GM18499 (cell line): ENCODE data around the gene FAM222A.

Experiments used
- ATAC-seq: cut with Tn5 transposase; IDR thresholded peaks from one replicate; pipeline ENCODE4 v1.9.1; 2021; ENCODE audit warnings: moderate number of reproducible peaks; ENCODE audit not compliant: insufficient read depth, unreplicated experiment

The FAM222A gene

DNA sequence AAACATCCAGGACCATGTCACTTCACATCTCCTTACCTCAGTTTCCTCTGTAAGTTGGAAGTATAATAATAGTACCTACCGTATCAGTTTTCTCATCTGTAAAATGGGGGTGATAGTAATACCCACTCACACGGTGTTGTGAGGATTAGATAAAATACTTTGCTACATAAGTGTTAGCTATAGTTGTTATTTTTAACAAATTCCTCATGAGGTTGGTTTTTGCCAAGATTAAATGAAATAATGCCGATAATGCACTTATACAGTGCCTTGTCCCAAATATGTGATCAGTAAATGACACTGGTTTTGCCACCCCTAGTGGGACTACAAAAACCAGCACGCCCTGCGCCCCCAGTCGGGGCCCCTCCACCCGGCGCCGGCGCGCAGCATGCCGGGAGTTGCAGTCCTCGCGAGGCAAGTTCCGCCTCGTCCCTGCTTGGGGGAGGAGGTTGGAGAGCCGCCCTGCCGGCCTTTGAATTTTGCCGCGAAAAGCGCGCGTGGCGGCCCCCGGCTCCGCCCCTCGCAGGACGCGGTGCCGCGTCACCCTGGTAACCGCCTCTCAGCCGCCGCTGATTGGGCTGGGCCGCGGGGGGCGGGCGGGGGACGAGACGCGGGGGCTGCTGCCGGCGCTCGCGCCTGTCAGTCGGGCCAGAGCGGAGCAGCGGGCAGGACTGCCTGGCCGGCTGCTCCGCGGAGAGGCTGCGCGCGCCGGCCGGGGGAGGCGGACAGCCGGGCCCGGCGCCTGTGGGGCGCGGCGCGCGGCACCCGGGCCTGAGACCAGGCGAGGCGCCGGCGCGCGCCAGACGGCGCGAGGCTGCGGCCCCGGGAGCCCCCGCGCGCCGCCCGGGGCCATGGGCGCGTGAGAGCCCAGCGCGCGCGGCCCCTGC lies at the start of gene FAM222A:
FAM222A (plus strand) TSS at position 639 of the 884 bp plus-strand sequence. CDS start 30,322 bp downstream, outside the sequence.
- ATAC-seq: peak; percentile 67

DNA sequence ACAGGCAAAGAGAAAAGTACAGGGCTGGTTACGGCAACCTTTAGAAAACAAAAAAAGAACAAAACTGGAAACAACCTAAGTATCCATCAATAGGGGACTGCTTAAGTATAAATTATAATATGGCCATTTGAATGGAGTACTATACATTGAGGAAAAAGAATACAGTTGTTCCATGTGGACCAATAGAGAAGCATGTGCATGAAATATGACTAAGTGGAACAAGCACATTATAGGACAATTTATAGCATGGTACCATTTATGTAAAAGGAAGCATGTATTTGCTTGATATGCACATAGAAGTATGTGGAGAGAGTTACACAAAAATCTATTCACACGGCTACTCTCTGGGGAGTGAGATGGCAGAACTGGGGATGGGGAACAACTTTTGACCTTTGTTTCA lies 49.2 kb upstream of the FAM222A start:
- no peak for ATAC-seq

DNA sequence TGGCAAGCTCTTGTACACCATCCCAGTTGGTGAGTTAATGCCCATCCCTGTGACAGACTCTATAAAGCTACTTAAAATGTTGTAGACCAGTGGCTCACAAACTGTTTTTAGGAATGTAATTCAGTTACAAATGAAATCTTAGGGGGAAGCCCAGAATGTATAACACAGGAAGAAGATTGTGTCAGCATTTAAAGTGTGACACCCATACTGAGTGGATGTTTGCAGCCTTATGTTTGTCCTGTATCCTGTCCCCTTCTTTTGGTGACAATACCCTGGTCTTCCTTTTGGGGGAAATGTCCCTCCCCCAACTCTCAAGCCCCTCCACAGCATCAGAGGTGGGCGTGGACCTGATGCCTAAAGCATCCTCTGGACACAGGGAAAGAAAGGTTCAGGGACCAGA lies 47.6 kb upstream of the FAM222A start:
- ATAC-seq: no peak

DNA sequence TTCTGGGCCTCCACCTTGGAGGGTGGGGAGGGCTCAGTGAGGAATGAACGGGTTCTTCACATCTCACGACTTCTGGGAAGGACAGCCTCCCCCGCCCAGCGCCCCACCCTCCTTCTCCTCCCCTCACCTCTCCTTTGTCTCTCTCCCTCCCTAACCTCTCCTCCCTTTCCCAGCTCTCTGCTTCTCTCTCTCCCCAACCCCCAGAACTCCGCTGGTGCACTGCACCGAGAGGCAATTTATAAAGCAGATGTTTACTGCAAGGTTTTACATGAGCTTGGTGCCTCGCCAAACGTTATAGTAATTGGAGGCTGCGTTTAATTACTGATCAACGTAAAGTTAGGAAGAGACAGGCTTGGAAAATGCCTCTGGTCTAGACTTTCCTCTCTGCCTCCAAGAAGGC lies 42.9 kb upstream of the FAM222A start:
- no peak for ATAC-seq

DNA sequence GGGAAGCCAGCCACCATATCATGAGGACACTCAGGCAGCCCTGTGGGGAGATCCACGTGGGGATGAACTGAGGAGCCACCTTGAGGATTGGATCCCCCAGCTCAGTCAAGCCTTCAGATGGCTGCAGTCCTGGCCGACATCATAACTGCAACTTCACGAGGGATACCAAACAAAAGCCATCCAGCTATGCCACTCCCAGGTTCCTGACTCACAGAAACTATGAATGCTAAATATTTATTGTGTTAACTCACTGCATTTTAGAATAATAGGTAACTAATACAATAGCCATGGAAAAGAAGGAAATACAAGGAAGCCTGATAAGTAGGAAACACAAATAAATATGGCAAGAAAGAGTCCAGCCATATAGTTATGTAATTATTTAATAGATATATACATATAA lies 42.1 kb upstream of the FAM222A start:
- ATAC-seq: no peak

DNA sequence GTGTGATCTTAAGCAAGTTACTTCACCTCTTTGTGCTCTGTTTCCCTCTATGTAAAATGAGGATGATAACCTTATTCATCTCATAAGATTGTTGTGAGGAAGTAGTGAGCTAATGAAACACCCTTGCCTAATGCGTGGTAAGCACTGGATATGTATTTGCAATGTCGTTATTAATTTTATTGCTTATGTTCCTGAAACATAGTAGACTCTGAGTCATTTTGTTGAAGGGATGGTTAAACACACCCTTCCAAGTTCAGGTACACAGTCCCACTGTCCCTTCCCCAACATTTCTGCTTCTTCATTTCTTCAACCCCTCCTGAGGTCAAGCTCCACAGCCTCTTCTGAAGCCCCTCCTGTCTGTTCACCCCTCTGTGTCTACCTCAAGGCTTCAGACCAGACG lies 40.2 kb upstream of the FAM222A start:
- ATAC-seq: no peak

DNA sequence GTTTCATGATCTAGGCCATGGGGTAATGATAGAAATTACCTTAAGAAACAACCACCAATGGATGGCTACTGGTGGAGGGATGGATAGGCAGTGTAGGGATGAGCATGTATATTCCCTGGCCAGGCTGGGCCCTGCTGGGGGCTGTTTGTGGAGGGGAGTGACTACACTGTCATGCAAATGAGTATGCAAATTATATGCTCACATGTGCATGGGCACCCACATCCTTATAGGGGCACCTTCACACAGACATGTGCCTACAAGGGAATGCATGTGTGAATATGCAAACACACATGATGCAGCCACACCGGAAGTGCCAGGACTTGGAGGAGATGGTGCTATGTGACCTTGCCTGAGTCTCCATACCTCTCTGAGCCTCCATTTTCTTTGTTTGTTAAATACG lies 39.7 kb upstream of the FAM222A start:
- no peak for ATAC-seq

DNA sequence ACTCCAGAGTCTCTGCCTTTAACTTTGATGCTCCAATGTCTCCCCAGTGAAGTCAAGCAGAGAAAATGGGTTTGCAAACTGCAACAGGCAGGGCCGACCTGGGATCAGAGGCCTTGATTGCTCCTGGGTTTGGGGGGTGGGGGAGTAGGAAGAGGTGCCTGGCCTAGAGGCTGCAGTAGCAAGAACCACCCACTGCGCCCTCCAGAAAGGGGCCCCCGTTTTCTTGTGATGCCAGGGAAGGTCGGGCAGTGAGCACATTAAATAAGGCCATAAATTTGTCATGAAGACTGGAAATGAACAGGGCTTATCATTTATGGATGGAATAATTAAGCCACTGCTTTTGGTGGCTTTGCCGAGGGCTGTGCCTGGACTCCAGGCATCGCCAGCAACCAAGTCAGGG lies 38.2 kb upstream of the FAM222A start:
- ATAC-seq: no peak

DNA sequence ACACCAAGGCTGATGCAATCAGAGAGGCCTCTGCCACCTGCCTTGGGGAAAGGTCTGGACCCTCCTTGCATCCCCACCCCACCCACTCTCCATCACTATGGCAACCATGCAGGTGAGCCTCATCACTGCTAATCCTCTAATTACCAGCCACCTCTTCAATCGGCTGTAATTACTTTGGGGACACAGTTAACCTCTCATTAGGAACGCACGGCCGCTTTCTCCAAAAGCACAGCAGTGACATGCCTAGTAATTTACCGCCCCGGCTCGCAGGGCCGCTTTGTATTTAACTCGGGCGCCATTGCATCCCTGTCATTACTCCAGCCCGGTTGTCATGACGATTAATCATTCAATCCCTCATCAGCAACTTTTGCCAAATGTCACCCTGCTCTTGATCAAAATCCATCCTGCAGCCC lies 36.3 kb upstream of the FAM222A start:
- no peak for ATAC-seq

DNA sequence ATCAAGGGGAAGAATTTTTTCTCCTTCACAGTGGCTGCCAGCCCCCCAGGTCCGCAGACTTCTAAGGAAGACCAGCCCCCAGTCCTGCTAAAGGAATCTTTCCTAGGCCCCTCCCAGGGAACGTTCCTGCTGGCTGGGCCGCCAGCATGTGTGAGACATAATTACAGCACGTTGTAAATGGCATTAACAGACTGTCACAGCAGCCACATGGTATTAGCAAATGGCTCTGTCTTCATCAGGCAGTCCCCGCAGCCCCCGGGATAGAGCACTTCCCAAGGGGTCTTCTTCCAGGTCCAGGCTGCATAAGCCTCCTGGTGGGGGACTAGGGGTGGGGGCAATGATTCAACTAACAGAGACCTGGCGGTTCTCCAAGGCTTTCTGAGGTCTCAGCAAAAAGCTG lies 34.9 kb upstream of the FAM222A start:
- ATAC-seq: no peak

DNA sequence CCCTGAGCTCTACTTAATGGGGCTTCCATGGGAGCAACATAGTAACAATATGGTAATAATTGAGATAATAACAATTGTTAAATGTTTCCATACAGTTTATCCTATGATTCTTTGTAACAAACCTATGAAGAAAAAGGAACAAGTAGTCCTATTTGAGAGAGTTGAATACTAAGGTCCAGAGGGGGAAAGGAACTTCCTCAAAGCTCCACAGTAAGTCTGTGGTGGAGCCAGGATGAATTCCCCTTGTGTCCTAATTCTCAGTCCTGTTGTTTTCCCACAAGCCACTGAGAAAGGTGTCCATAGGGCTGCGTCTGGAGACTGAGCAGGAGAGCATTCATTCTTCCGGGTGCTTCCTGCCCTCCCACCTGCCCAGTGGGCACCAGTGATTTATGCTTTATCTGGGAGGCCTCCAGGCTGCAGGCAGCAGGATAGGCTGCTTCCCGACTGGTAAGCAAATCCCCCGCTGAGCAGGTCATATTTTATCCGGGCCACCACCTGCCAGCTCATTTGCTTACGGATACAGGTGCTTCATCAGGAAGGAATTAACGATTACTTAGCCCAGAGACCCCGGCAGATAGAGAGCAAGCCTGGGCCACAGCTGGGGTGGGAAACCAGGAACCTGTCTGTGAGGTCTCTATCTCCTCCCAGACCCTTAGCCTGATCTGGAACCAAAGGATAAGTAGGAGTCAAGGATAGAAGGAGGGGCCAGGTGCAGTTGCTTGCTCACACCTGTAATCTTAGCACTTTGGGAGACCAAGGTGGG lies 33.9 kb upstream of the FAM222A start:
- no peak for ATAC-seq

DNA sequence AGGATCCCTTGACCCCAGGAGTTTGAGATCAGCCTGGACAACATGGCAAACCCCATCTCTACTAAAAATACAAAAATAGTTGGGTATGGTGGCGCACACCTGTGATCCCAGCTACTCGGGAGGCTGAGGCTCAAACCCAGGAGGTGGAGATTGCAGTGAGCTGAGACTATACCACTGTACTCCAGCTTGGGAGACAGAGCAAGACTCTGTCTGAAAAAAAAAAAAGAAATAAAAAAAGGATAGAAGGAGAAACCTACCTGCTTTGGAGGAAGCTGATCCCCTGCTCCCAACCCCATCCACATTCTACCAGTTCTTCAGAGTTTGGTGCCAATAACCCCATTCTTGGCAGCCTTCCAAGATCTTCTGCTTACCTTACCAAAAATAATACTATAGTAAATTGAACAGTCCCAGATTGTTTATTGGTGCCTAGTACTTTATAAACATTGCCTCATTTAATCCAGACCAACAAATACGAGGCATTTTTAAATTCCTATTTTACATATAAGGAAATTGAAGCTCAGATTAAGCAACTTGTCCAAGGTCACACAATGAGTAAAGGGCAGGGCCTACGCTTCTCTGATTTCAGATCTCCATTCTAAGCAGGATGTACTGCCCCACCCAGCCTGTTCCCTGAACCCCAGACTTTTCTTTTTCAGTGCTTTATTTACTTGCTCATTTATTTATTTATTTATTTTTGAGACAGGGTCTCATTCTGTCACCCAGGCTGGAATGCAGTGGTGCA lies 33.2 kb upstream of the FAM222A start:
- no peak for ATAC-seq

DNA sequence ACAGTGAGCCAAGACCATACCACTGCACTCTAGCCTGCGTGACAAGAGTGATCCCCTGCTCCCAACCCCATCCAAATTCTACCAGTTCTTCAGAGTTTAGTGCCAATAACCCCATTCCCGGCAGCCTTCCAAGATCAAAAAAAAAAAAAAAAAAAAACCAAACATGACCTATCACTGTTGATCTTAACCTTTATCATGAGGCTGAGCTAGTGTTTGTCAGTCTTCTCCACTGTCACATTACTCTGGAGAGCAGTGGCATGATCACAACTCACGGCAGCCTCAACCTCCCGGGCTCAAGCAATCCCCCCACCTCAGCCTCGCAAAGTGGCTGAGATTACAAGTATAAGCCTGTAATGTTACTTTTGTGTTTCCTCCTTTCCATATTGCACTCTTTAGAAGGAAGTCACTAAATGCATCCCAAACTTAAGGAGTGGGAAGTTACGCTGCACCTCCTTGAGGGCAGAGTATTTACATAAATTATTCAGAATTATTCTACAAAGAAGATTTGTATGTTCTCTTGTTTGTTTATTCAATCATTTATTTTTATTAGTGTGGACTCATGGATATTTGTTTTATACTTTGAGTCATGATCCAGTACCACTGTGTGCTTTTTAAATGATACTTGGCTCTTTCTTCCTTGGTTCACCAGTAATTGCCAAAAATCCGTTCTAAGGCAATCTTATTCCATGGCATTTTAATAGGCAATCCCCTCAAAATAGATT lies 31.5 kb upstream of the FAM222A start:
- no peak for ATAC-seq

DNA sequence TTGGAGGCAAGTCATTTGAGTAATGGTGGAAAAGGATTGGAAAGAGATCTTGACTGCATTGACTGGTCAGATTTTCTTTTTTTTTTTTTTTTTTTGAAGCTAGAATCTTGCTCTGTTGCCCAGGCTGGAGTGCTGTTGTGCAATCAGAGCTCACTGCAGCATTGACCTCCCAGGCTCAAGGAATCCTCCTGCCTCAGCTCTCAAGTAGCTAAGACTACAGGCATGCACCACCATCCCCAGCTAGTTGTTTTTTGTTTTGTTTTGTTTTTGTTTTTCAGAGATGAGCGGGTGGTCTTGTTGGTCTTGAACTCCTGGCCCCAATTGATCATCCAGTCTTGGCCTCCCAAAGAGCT lies 30.9 kb upstream of the FAM222A start:
- no peak for ATAC-seq

DNA sequence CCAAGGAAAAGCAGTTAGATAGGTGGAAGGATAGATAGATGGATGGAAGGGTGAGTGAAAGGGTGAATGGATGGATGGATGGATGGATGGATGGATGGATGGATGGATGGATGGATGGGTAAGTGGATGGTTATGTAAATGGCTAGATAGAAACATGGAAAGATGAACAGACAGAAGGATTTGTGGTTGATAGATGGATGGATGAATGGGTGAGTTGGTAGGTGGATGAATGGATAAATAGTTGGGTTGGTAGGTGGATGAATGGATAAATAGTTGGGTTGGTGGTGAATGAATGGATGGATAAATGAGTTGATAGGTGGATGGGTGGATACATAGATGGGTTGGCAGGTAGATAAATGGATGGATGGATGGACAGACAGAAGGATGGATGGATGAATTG lies 30.3 kb upstream of the FAM222A start:
- no peak for ATAC-seq

DNA sequence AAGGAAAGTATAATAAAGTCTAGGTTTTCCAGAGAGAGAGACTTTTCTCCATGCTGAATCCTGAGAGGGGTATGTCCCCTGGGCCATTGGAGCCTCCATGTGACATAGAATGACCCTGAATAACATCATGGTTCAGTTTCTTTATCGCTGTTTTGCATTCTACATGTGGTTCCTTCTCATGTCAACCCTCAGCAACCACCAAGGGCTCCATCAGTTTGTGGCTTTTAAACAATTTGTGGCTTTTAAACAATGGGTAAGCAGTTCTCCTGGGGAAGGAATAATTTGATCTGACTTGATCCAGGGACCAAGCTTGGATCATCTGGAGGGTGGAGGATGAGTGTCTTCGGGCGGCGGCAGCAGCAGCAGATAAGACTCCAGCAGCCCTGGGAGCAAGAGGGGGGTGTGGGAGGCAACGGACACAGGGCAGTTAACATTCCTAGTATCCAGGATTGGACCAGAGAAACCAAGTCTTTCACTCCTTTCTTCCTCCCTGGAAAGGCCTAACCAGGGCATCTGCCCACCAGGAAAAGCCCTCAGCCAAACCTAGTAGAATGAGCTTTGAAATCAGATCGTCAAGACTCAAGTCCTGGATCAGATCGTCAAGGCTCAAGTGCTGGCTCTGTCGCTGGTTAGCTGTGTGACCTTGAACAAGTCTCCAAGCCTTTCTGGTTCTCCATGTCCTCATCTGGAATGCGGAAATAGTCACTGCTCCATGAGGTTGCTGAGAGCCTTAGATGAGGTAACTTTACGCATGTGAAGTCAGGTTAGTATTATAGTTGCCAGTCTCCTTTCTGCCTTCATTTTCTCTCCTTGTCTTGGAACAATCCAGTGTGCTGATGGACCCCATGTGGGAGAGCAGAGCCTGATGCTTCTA lies 27.8 kb upstream of the FAM222A start:
- no peak for ATAC-seq

DNA sequence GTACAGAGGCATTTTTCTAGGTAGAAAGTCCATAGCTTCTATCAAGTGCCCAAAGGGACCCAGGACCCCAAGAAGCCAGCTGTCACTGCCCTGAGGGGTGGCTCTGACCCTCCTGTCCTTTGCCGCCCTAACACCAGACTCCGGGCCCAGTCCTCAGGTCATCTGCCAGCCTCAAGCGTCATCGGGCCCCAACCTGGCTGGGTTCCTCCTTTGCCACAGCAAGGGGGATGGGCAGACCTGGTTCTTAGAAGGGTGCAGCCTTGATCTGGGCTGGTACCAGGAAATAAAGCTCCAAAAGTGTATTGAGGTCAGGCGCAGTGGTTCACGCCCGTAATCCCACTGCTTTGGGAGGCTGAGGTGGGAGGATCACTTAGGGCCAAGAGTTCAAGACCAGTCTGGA lies 27.1 kb upstream of the FAM222A start:
- no peak for ATAC-seq

DNA sequence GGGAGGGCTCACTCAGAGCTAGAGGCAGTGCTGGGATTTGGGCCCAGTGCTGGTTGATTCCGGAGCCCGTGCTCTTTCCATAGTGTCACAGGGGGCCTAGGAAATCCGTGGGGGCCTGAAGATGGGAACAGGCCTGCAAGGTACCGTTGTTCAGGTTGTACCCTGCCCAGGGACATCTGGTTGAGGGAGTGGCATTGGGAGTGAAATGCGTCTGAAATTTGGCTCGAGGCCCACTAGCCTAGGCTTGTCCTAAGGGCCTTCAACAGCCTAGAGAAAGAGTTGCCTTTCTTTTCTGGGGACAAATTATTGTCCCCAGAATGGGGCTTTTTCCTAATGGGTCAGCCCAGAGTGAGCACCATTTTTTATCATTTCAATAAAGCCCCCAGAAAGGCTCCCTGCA lies 26.4 kb upstream of the FAM222A start:
- ATAC-seq: no peak

DNA sequence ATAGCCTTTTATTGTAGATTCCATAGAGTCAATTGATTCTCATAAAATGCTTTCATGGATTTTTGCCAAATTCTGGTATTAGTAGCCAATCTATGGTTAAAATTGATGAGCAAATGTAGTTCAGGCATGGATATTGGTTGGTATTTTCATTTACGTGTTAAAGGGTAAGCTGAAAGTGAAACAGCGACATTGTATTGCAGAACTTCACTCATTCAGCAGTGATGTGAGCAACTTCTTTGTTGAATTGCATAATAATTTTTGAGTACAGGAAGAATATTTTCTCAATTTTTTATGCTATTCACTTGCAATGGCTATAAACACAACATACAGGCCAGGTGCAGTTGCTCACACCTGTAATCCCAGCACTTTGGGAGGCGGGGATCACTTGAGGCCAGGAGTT lies 24.2 kb upstream of the FAM222A start:
- ATAC-seq: no peak
